H1 (cell line): ENCODE results near the gene BRAT1. TPM values are rescaled to one million over a fixed set of nuclear protein-coding genes. Genes with fewer than 3 reads are reported as not detected.

ENCODE experiments used
- CTCF ChIA-PET: fragments of 300-600 bp; sonication (Branson Sonifier 250); formaldehyde crosslinking; loops from one replicate; lab custom pipeline; 2021; ENCODE audit not compliant: partially characterized antibody; lab: Charles Lee
- POLR2A ChIA-PET: fragments of 300-600 bp; sonication (Branson Sonifier 250); formaldehyde crosslinking; loops from one replicate; lab custom pipeline; 2021; ENCODE audit warnings: inconsistent platforms; ENCODE audit not compliant: partially characterized antibody; lab: Charles Lee
- DNase-seq, 2 experiments: peaks; one replicate each; pipeline versions ENCODE4 v3.0.0 to v3.0.0-alpha.2; 2010 to 2022; ENCODE audit warnings: low spot score in 2 of 2, low read depth in 1 of 2, mixed read lengths in 1 of 2
- FAIRE-seq: peaks from 2 replicates; lab custom pipeline; 2011; peaks lifted over from hg19 to GRCh38; lab: Jason Lieb, UNC
- H2AFZ ChIP-seq: 2 replicates; pipeline ENCODE4 v1.8.1; 2012; ENCODE audit warnings: low read length, inconsistent platforms
- H2AK5ac ChIP-seq: 2 replicates; pipeline ENCODE4 v1.6.1; 2013; ENCODE audit warnings: low read depth, low read length
- H2BK120ac ChIP-seq: replicated peaks from 2 replicates; pipeline ENCODE3; 2013; ENCODE audit warnings: low read depth, low read length, inconsistent platforms
- H2BK12ac ChIP-seq: 2 replicates; pipeline ENCODE4 v1.6.1; 2013; ENCODE audit warnings: low read depth, low read length
- H2BK15ac ChIP-seq: 2 replicates; pipeline ENCODE4 v1.6.1; 2013; ENCODE audit warnings: low read length
- H2BK20ac ChIP-seq: 2 replicates; pipeline ENCODE4 v1.6.1; 2013; ENCODE audit warnings: low read length
- H2BK5ac ChIP-seq: 2 replicates; pipeline ENCODE4 v1.6.1; 2013; ENCODE audit warnings: low read depth, low read length
- H3K14ac ChIP-seq: 2 replicates; pipeline ENCODE4 v1.6.1; 2013; ENCODE audit warnings: inconsistent platforms; ENCODE audit not compliant: insufficient read length
- H3K18ac ChIP-seq: 2 replicates; pipeline ENCODE4 v1.6.1; 2013; ENCODE audit warnings: low read length; ENCODE audit errors: extremely low read depth
- H3K23ac ChIP-seq: 2 replicates; pipeline ENCODE4 v1.6.1; 2013; ENCODE audit warnings: inconsistent platforms; ENCODE audit not compliant: insufficient read length
- H3K23me2 ChIP-seq: 2 replicates; pipeline ENCODE4 v1.6.1; 2013; ENCODE audit warnings: low read depth, low read length
- H3K27ac ChIP-seq: 2 replicates; pipeline ENCODE4 v1.6.1; 2011; ENCODE audit warnings: low read depth, low read length, inconsistent platforms
- H3K27me3 ChIP-seq, 4 experiments: replicated peaks in 1 of 4; 1 replicate in 1 of 4; 2 replicates in 3 of 4; pipeline versions ENCODE4 v1.6.1 to v1.8.1; 2011 to 2013; ENCODE audit warnings: low read length in 3 of 4, mild to moderate bottlenecking in 3 of 4, inconsistent platforms in 2 of 4, mixed read lengths in 2 of 4, moderate library complexity in 1 of 4; ENCODE audit not compliant: control insufficient read depth in 3 of 4, insufficient read depth in 3 of 4; ENCODE audit errors: extremely low read depth in 1 of 4
- H3K36me3 ChIP-seq, 4 experiments: 2 replicates each; pipeline versions ENCODE4 v1.6.1 to v1.8.1; 2011 to 2013; ENCODE audit warnings: mild to moderate bottlenecking in 4 of 4, low read length in 3 of 4, moderate library complexity in 2 of 4, control low read depth in 1 of 4, inconsistent platforms in 1 of 4; ENCODE audit not compliant: insufficient read depth in 4 of 4, control insufficient read depth in 2 of 4
- H3K4ac ChIP-seq: replicated peaks from 2 replicates; pipeline ENCODE3; 2013; ENCODE audit warnings: low read length, low read depth, mixed read lengths, inconsistent platforms; ENCODE audit not compliant: insufficient read length
- H3K4me1 ChIP-seq, 4 experiments: replicated peaks in 1 of 4; 1 replicate in 1 of 4; 2 replicates in 3 of 4; pipeline versions ENCODE4 v1.6.1 to v1.8.1; 2011 to 2013; ENCODE audit warnings: low read length in 3 of 4, inconsistent platforms in 2 of 4, mixed read lengths in 1 of 4; ENCODE audit not compliant: insufficient read depth in 4 of 4, control insufficient read depth in 3 of 4
- H3K4me2 ChIP-seq, 2 experiments: 2 replicates each; pipeline versions ENCODE4 v1.6.1 to v1.8.1; 2011 to 2013; ENCODE audit warnings: low read depth in 2 of 2, low read length in 2 of 2, control low read depth in 1 of 2, inconsistent platforms in 1 of 2, mild to moderate bottlenecking in 1 of 2; ENCODE audit not compliant: insufficient read depth in 1 of 2
- H3K4me3 ChIP-seq, 4 experiments: fragments of 200-600, 300-600 bp in 1 of 4; sonication (generic), shearing (Covaris generic), sonication (Bioruptor Twin) in 1 of 4; 2 replicates each; pipeline versions ENCODE4 v1.5.1 to v1.8.1; 2011 to 2016; ENCODE audit warnings: low read length in 4 of 4, low read depth in 3 of 4, control low read depth in 2 of 4, inconsistent platforms in 2 of 4, mild to moderate bottlenecking in 2 of 4, mixed read lengths in 1 of 4, moderate library complexity in 1 of 4; ENCODE audit not compliant: insufficient read depth in 2 of 4; ENCODE audit errors: extremely low read depth in 1 of 4
- H3K56ac ChIP-seq: replicated peaks from 2 replicates; pipeline ENCODE3; 2013; ENCODE audit warnings: low read depth, mild to moderate bottlenecking, mixed read lengths, low read length, inconsistent platforms; ENCODE audit not compliant: insufficient read length
- H3K79me1 ChIP-seq: 2 replicates; pipeline ENCODE4 v1.6.1; 2013; ENCODE audit warnings: low read depth, low read length, control low read depth
- H3K79me2 ChIP-seq, 2 experiments: 2 replicates each; pipeline versions ENCODE4 v1.6.1 to v1.8.1; 2012 to 2013; ENCODE audit warnings: low read length in 2 of 2, mild to moderate bottlenecking in 2 of 2, inconsistent platforms in 1 of 2; ENCODE audit not compliant: insufficient read depth in 2 of 2, control insufficient read depth in 1 of 2
- H3K9ac ChIP-seq, 4 experiments: replicated peaks in 1 of 4; 1 replicate in 1 of 4; 2 replicates in 3 of 4; pipeline versions ENCODE4 v1.6.1 to v1.8.1; 2011 to 2013; ENCODE audit warnings: low read depth in 3 of 4, low read length in 3 of 4, control low read depth in 2 of 4, mild to moderate bottlenecking in 2 of 4, moderate library complexity in 2 of 4, inconsistent platforms in 1 of 4; ENCODE audit errors: extremely low read depth in 1 of 4
- H3K9me3 ChIP-seq, 2 experiments: 2 replicates each; pipeline versions ENCODE4 v1.6.1 to v1.8.1; 2012 to 2013; ENCODE audit warnings: mild to moderate bottlenecking in 2 of 2, moderate library complexity in 2 of 2, control low read depth in 1 of 2, inconsistent platforms in 1 of 2, low read depth in 1 of 2, low read length in 1 of 2, mixed read lengths in 1 of 2; ENCODE audit not compliant: insufficient read depth in 2 of 2
- H4K20me1 ChIP-seq, 2 experiments: replicated peaks in 1 of 2; 2 replicates each; pipeline versions ENCODE3 to v1.8.1; 2011 to 2013; ENCODE audit warnings: inconsistent platforms in 2 of 2, low read length in 2 of 2, mild to moderate bottlenecking in 1 of 2; ENCODE audit not compliant: insufficient read depth in 2 of 2, control insufficient read depth in 1 of 2
- H4K5ac ChIP-seq: 2 replicates; pipeline ENCODE4 v1.6.1; 2013; ENCODE audit warnings: low read length, low read depth, mixed read lengths, inconsistent platforms; ENCODE audit not compliant: insufficient read length
- H4K8ac ChIP-seq: 2 replicates; pipeline ENCODE4 v1.8.0; 2013; ENCODE audit warnings: mild to moderate bottlenecking, moderate library complexity, low read length, inconsistent platforms; ENCODE audit not compliant: insufficient read depth; ENCODE audit errors: extremely low read depth
- H4K91ac ChIP-seq: replicated peaks from 2 replicates; pipeline ENCODE3; 2013; ENCODE audit warnings: low read length, mixed read lengths, inconsistent platforms; ENCODE audit not compliant: insufficient read length
- BCL11A ChIP-seq, 2 experiments: IDR thresholded peaks; one replicate each; pipeline ENCODE4 v1.6.1; 2011; ENCODE audit warnings: low read depth in 2 of 2, low read length in 2 of 2, mild to moderate bottlenecking in 2 of 2
- BRCA1 ChIP-seq: IDR thresholded peaks from 2 replicates; pipeline ENCODE4 v1.6.1; 2012; ENCODE audit warnings: low read depth, low read length, improper control_type of control experiment
- CBX5 ChIP-seq: fragments of 300-800, 300-1000 bp; sonication (generic); IDR thresholded peaks from 2 replicates; pipeline ENCODE4 v1.7.1; 2016; ENCODE audit warnings: antibody characterized with exemption, low read length, low read depth
- CBX8 ChIP-seq: fragments of 300-800, 300-1000 bp; sonication (generic); IDR thresholded peaks from 2 replicates; pipeline ENCODE4 v1.7.1; 2016; ENCODE audit warnings: low read depth, low read length, borderline replicate concordance
- CREB1 ChIP-seq: IDR thresholded peaks from 2 replicates; pipeline ENCODE4 v1.6.1; 2012; ENCODE audit warnings: inconsistent platforms
- FOSL1 ChIP-seq: IDR thresholded peaks from 2 replicates; pipeline ENCODE4 v1.6.1; 2011; ENCODE audit warnings: mild to moderate bottlenecking, low read depth, low read length, moderate library complexity; ENCODE audit not compliant: insufficient read depth
- GABPA ChIP-seq: IDR thresholded peaks from 2 replicates; pipeline ENCODE4 v1.6.1; 2011; ENCODE audit warnings: mild to moderate bottlenecking, low read length, moderate library complexity, borderline replicate concordance; ENCODE audit not compliant: insufficient read depth
- PHF8 ChIP-seq: fragments of 200-600 bp; sonication (generic); conservative IDR thresholded peaks from 2 replicates; pipeline ENCODE4 v1.7.1; 2012; ENCODE audit warnings: low read depth, mild to moderate bottlenecking, inconsistent platforms, low read length, moderate library complexity
- RBBP5 ChIP-seq: IDR thresholded peaks from 2 replicates; pipeline ENCODE4 v1.7.1; 2012; ENCODE audit warnings: low read depth, mild to moderate bottlenecking, inconsistent platforms, low read length, moderate library complexity, borderline replicate concordance
- SP2 ChIP-seq: IDR thresholded peaks from 2 replicates; pipeline ENCODE4 v1.6.1; 2012; ENCODE audit warnings: mild to moderate bottlenecking, low read length, inconsistent platforms
- WGBS, 2 experiments: shearing (Covaris generic) in 1 of 2; methylation state at CpG; one replicate each; pipeline versions ENCODE4 v1.1.6 to v1.1.7; 2013 to 2015; ENCODE audit warnings: low lambda C conversion rate in 2 of 2, mixed read lengths in 2 of 2, inconsistent platforms in 1 of 2, low coverage in 1 of 2, missing lambda C conversion rate in 1 of 2; ENCODE audit not compliant: insufficient replicate concordance in 2 of 2, insufficient coverage in 1 of 2, insufficient read length in 1 of 2; ENCODE audit errors: extremely low coverage in 1 of 2, missing lambda C conversion rate in 1 of 2; 5-methylcytosine and 5-hydroxymethylcytosine counted together
- polyA plus RNA-seq, 7 experiments: library from polyadenylated mRNA; depleted of rRNA in 3 of 7; stranded (reverse) in 5 of 7; unstranded in 2 of 7; fragments of >200 nt in 5 of 7; fragments of 200-250 nt in 2 of 7; gene quantifications; 1 replicate in 5 of 7; 2 replicates in 1 of 7; 4 replicates in 1 of 7; pipeline versions ENCODE4 v1.2.1 to v1.2.3, GENCODE V29; 2011 to 2013; ENCODE audit warnings: missing spikeins in 2 of 7, mixed read lengths in 2 of 7
- total RNA-seq: library from RNA; stranded (reverse); fragmentation: NEBNext Ultra II Directional; extraction: Animal tissue kit (Norgen Biotek cat#: 25700); gene quantifications from 2 replicates; pipeline ENCODE4 v1.2.1, GENCODE V29; 2021
- TF ChIP-seq, protein P1 (sequence below): IDR thresholded peaks from 2 replicates; pipeline ENCODE4 v1.6.1; 2011; ENCODE audit warnings: low read length, improper control_type of control experiment

Gene BRAT1
- total and polyA plus RNA-seq, 2 of the 8 experiments (the other 6 are each of a cell fraction or from before 2014, with no cell fraction given), result 36.8 to 42.3 TPM

DNA sequence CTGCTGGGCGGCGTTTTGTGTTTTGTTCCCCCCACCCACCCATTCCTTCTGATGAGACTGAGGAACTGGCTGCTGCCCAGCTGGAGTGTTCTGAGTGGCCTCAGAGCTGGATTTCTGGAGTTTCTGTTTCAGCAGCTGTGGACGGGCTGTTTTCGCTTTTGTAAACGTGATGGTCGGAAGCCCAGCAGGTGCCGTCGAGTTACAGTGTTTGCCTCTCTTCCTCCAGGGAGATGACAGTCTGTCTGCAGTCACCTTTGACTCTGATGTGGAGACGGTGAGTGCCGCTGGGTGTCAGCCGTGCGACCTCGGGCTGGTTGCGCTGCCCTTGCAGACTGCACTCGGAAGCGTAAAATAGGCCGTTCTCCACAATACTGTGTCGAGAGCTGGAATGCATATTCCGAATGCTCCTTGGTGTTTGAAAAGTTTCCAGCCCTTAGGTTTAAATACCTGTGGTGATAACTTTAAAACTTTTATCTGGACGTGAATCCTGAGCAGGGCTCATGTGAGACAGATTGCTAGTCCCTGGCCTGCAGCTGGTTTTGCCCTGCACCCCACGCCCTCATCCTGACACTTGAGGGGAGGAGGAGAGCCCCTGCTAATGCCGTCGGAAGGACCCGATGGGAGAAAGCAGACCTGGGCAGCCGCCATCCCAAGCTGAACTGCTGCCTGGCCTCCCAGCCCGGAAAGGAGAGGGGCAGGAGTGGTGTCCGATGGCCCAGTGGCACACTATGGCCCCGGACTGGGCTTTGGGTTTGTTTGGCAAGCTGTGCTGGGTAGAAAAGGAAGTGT lies 11.8 kb upstream of the BRAT1 start:
- Histone ChIP-seq H3K4me3 (no peak overlapping the region), H3K56ac (no peak overlapping the region), H4K20me1 (peaks cover 0 to 4% of the 10 kb centered on the region in 2 experiments), H3K23me2 (no peaks in the 10 kb centered on the region; the same call in 1 of the 2 replicates), H2BK15ac (peak overlapping the region; percentile 31; the same call in 1 of the 2 replicates), H3K27me3 (no peaks in the 10 kb centered on the region), H3K36me3 (no peaks in the 10 kb centered on the region), H2BK120ac (no peak overlapping the region), H3K23ac (no peak overlapping the region), H3K79me2 (no peaks in the 10 kb centered on the region), H2BK12ac (no peak overlapping the region), H4K5ac (no peak overlapping the region), H2BK5ac (no peak overlapping the region), H3K4ac (no peak overlapping the region), H3K4me2 (no peak overlapping the region), H3K9ac (no peak overlapping the region), H3K27ac (no peak overlapping the region), H3K4me1 (peaks cover 0 to 6% (median 1%) of the 10 kb centered on the region in 4 experiments; a peak in 4 of 7 replicates), H4K91ac (no peak overlapping the region), H4K8ac (no peak overlapping the region), H3K14ac (no peak overlapping the region), H3K79me1 (peaks cover 4% of the 10 kb centered on the region), H2BK20ac (no peak overlapping the region), H3K18ac (no peak overlapping the region), H3K9me3 (no peaks in the 10 kb centered on the region), H2AK5ac (no peak overlapping the region), H2AFZ (no peak overlapping the region)
- WGBS, 2 experiments, result 83% methylated on average over 28 of the region's 28 CpGs; no CpG with 5 or more reads in 1 of the 2 experiments
- DNase-seq, result no peak
- ChIA-PET POLR2A (interaction anchor here (0.8 to 1.6 kb wide), 4 partner anchors 11 to 44 kb away, joined by 3 to 4 read pairs (median 3); partner anchors contain the start of gene BRAT1), CTCF (interaction anchor here (0.6 to 3.4 kb wide), 47 partner anchors 9 to 152 kb away, joined by 3 to 27 read pairs (median 4); partner anchors contain the start of gene TTYH3)
- FAIRE-seq, result no peak
- TF ChIP-seq, protein P1, sequence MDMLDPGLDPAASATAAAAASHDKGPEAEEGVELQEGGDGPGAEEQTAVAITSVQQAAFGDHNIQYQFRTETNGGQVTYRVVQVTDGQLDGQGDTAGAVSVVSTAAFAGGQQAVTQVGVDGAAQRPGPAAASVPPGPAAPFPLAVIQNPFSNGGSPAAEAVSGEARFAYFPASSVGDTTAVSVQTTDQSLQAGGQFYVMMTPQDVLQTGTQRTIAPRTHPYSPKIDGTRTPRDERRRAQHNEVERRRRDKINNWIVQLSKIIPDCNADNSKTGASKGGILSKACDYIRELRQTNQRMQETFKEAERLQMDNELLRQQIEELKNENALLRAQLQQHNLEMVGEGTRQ, result no peak
- TF ChIP-seq CBX8 (no peak), CBX5 (no peak), CREB1 (no peak), PHF8 (no peak), FOSL1 (no peak), BRCA1 (no peak), SP2 (no peak), GABPA (no peak), BCL11A (IDR thresholded peaks at IDR 0.05; ENCODE audit: low read depth in 2 of 2, low read length in 2 of 2) (no peak), RBBP5 (no peak)
